Naive thymus-derived CD8-positive, alpha-beta T cell (primary cell): ENCODE measurements around the gene SMG5. TPM values are rescaled to one million over a fixed set of nuclear protein-coding genes. Genes with fewer than 3 reads are reported as not detected.

Experiments used
- ATAC-seq, 2 donors: fragments of 150-1000 bp; cut with Tn5 transposase in 1 of 2; sonication (Bioruptor Pico), chemical (Tn5 transposase) in 1 of 2; 1 replicate in 1 of 2; 2 replicates in 1 of 2; pipeline ENCODE4 v1.10.0; 2021; ENCODE audit warnings: mild to moderate bottlenecking in 2 of 2, moderate library complexity in 2 of 2
- POLR2A ChIA-PET: fragments of 350-600 bp; sonication (Branson Sonifier 250); formaldehyde crosslinking; loops from one replicate; lab custom pipeline; 2021; ENCODE audit warnings: antibody characterized with exemption; lab: Charles Lee
- DNase-seq, 10 donors: peaks; one replicate each; pipeline versions ENCODE4 v3.0.0 to v3.0.0-alpha.2; 2020 to 2022
- H3K27ac Mint-ChIP-seq, 10 donors: one replicate each; pipeline ENCODE4 v1.8.0; 2020 to 2022; ENCODE audit warnings: mild to moderate bottlenecking in 10 of 10, mixed read lengths in 10 of 10, moderate library complexity in 4 of 10, inconsistent platforms in 1 of 10
- H3K27me3 Mint-ChIP-seq, 5 donors: one replicate each; pipeline ENCODE4 v1.8.0; 2021 to 2022; ENCODE audit warnings: mixed read lengths in 5 of 5
- H3K36me3 Mint-ChIP-seq, 3 donors: one replicate each; pipeline ENCODE4 v1.8.0; 2020 to 2022; ENCODE audit warnings: mixed read lengths in 3 of 3, mild to moderate bottlenecking in 2 of 3, inconsistent platforms in 1 of 3
- H3K4me1 Mint-ChIP-seq, 4 donors: one replicate each; pipeline ENCODE4 v1.8.0; 2021 to 2022; ENCODE audit warnings: mixed read lengths in 4 of 4
- H3K4me3 Mint-ChIP-seq, 10 donors: one replicate each; pipeline ENCODE4 v1.8.0; 2020 to 2022; ENCODE audit warnings: mild to moderate bottlenecking in 10 of 10, mixed read lengths in 10 of 10, moderate library complexity in 6 of 10, inconsistent platforms in 1 of 10
- H3K9me3 Mint-ChIP-seq, 9 donors: one replicate each; pipeline ENCODE4 v1.8.0; 2020 to 2022; ENCODE audit warnings: mixed read lengths in 9 of 9, mild to moderate bottlenecking in 3 of 9, inconsistent platforms in 1 of 9, moderate library complexity in 1 of 9
- polyA plus RNA-seq, 3 donors: library from polyadenylated mRNA; unstranded; fragments of 300-500 nt; fragmentation: Illumina TruSeq; gene quantifications; one replicate each; pipeline ENCODE4 v1.2.3, GENCODE V29; 2021
- total RNA-seq, 8 experiments: library from RNA in 2 of 8; stranded (reverse) in 2 of 8; gene quantifications; one replicate each; pipeline ENCODE4 v1.2.3 and lab custom pipeline; 2021 to 2026

Gene SMG5
- total and polyA plus RNA-seq, 5 experiments from 2014 or later: 9.5 to 68.9 (median 28.4) TPM

DNA sequence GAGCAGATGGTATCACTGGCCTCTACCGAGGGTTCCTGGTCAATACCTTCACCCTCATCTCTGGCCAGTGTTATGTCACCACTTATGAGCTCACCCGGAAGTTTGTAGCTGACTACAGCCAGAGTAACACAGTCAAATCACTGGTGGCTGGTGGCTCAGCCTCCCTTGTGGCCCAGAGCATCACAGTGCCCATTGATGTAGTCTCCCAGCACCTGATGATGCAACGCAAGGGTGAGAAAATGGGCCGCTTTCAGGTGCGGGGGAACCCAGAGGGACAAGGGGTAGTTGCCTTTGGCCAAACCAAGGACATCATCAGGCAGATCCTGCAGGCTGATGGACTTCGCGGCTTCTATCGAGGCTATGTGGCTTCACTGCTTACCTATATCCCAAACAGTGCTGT lies 82.6 kb downstream of the SMG5 start:
- Mint-ChIP-seq H3K27me3 (no peaks in the 10 kb centered on the region), H3K36me3 (peaks cover 0 to 44% (median 4%) of the 10 kb centered on the region in 3 donors), H3K4me1 (peaks cover 29 to 54% (median 47%) of the 10 kb centered on the region in 4 donors), H3K9me3 (no peaks in the 10 kb centered on the region), H3K27ac (peak overlapping the region in 3 of 10 donors; percentile 28 to 77 (median 68)), H3K4me3 (peak overlapping the region in 1 of 10 donors; percentile 37)
- ATAC-seq (no peak), DNase-seq (no peak)
- POLR2A ChIA-PET: no interaction called here

Other genes starting within 250 kb of the SMG5 start
- gene UBQLN4, start 229.0 kb downstream of the SMG5 start, total RNA-seq: 10 to 100 TPM; 31.6 to 34.8 TPM
- 1 to 10 TPM; 6.9 to 9.7 (median 7.6) TPM for gene UBQLN4, start 229.0 kb downstream of the SMG5 start, polyA plus RNA-seq
- 10 to 100 TPM; 22.6 to 24.2 TPM for gene LAMTOR2, start 228.0 kb downstream of the SMG5 start, total RNA-seq
- gene LAMTOR2, start 228.0 kb downstream of the SMG5 start, polyA plus RNA-seq: 100 to 1,000 TPM in 1 of 3 donors, 10 to 100 TPM in 2; 89.1 to 102 (median 96.1) TPM
- gene RAB25, start 221.7 kb downstream of the SMG5 start, total RNA-seq: 1 to 10 TPM; 1.1 to 1.3 TPM
- 1 to 10 TPM in 1 of 3 donors, under 1 TPM in 2; 0.81 to 2.0 (median 0.96) TPM for gene RAB25, start 221.7 kb downstream of the SMG5 start, polyA plus RNA-seq
- gene MEX3A, start 200.4 kb downstream of the SMG5 start, total RNA-seq: under 1 TPM in 1 of 2 experiments, not detected in 1; 0.38 TPM
- not detected for gene MEX3A, start 200.4 kb downstream of the SMG5 start, polyA plus RNA-seq
- 1 to 10 TPM; 2.0 to 2.7 TPM for gene LMNA, start 168.1 kb downstream of the SMG5 start, total RNA-seq
- 1 to 10 TPM in 1 of 3 donors, under 1 TPM in 2; 0.62 to 4.0 (median 0.75) TPM for gene LMNA, start 168.1 kb downstream of the SMG5 start, polyA plus RNA-seq
- 1 to 10 TPM; 1.2 TPM for gene SEMA4A, start 129.2 kb downstream of the SMG5 start, total RNA-seq
- gene SEMA4A, start 129.2 kb downstream of the SMG5 start, polyA plus RNA-seq: 1 to 10 TPM in 1 of 3 donors, under 1 TPM in 2; 0.16 to 1.4 (median 0.22) TPM
- 10 to 100 TPM; 16.8 to 21.4 TPM for gene SLC25A44, start 88.7 kb downstream of the SMG5 start, total RNA-seq
- 10 to 100 TPM in 1 of 3 donors, 1 to 10 TPM in 2; 6.0 to 16.4 (median 9.7) TPM for gene SLC25A44, start 88.7 kb downstream of the SMG5 start, polyA plus RNA-seq
- 10 to 100 TPM; 49.1 to 54.8 TPM for gene PMF1, start 69.8 kb downstream of the SMG5 start, total RNA-seq
- 10 to 100 TPM; 70.8 to 79.9 (median 76.5) TPM for gene PMF1, start 69.8 kb downstream of the SMG5 start, polyA plus RNA-seq
- 1 to 10 TPM; 6.5 to 7.8 TPM for gene BGLAP, start 40.6 kb downstream of the SMG5 start, total RNA-seq
- gene BGLAP, start 40.6 kb downstream of the SMG5 start, polyA plus RNA-seq: under 1 TPM in 1 of 3 donors, not detected in 2; 0.26 TPM
- 1 to 10 TPM; 2.8 to 3.0 TPM for gene PAQR6, start 34.8 kb downstream of the SMG5 start, total RNA-seq
- under 1 TPM; 0.15 to 0.21 (median 0.21) TPM for gene PAQR6, start 34.8 kb downstream of the SMG5 start, polyA plus RNA-seq
- gene TMEM79, start 1.5 kb upstream of the SMG5 start, total RNA-seq: 10 to 100 TPM; 15.0 to 15.6 TPM
- gene TMEM79, start 1.5 kb upstream of the SMG5 start, polyA plus RNA-seq: 1 to 10 TPM; 2.5 to 9.6 (median 4.8) TPM
- 10 to 100 TPM; 22.1 to 23.3 TPM for gene GLMP, start 12.9 kb upstream of the SMG5 start, total RNA-seq
- 10 to 100 TPM; 12.1 to 22.2 (median 17.3) TPM for gene GLMP, start 12.9 kb upstream of the SMG5 start, polyA plus RNA-seq
- under 1 TPM in 1 of 2 experiments, not detected in 1; 0.78 TPM for gene VHLL, start 16.5 kb upstream of the SMG5 start, total RNA-seq
- not detected for gene VHLL, start 16.5 kb upstream of the SMG5 start, polyA plus RNA-seq
- 100 to 1,000 TPM; 142 to 154 TPM for gene CCT3, start 55.5 kb upstream of the SMG5 start, total RNA-seq
- gene CCT3, start 55.5 kb upstream of the SMG5 start, polyA plus RNA-seq: 100 to 1,000 TPM; 232 to 270 (median 263) TPM
- gene TSACC, start 55.7 kb upstream of the SMG5 start, total RNA-seq: not detected
- 1 to 10 TPM in 1 of 3 donors, under 1 TPM in 2; 0.40 to 2.2 (median 0.83) TPM for gene TSACC, start 55.7 kb upstream of the SMG5 start, polyA plus RNA-seq
- not detected for gene RHBG, start 86.4 kb upstream of the SMG5 start, total RNA-seq
- not detected for gene RHBG, start 86.4 kb upstream of the SMG5 start, polyA plus RNA-seq
- 10 to 100 TPM; 69.4 to 73.2 TPM for gene MEF2D, start 217.9 kb upstream of the SMG5 start, total RNA-seq
- 10 to 100 TPM in 1 of 3 donors, 1 to 10 TPM in 2; 6.4 to 12.6 (median 6.7) TPM for gene MEF2D, start 217.9 kb upstream of the SMG5 start, polyA plus RNA-seq